ENCODE measurements around the gene SPON1. TPM values are rescaled to one million over a fixed set of nuclear protein-coding genes. Genes with fewer than 3 reads are reported as not detected.

The SPON1 gene
- total RNA-seq, 1 experiment from 2014 or later: 6.4 TPM

DNA sequence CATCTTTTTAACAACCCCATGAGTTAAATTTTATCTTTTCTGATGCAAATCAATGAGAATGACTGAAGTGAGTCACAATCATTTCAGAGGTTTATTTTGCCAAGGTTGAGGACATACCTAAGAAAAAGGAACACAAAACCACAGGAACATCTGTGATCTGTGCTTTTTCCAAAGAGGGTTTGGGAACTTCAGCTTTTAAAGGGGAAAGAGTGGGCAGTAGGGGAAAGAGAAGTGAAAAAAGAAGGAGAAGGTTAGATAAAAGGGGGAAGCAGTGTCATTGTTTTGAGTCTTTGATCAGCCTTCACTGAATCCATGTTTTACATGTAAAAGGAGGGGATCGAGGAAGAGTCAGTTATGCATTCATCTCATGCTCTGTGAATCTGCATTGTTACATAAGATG, 45.3 kb upstream of the SPON1 start:
- H3K9me3 Mint-ChIP-seq: peaks cover 12% of the 10 kb centered on the region
- CTCF ChIA-PET: no interaction called here
- ATAC-seq (no peak; the same call in 1 of the 2 replicates), DNase-seq (ENCODE audit: low spot score) (no peak)
- H3K36me3 Mint-ChIP-seq: no peaks in the 10 kb centered on the region
- H3K4me1 Mint-ChIP-seq: peaks cover 20% of the 10 kb centered on the region
- H3K4me3 Mint-ChIP-seq: no peak overlapping the region
- H3K27ac Mint-ChIP-seq: peak overlapping the region; percentile 72
- no peaks in the 10 kb centered on the region; the same call in 1 of the 2 replicates for H3K27me3 Mint-ChIP-seq (ENCODE audit: low read depth)
- POLR2A ChIA-PET: no interaction called here
- TF ChIP-seq GRHL2 (CRISPR knock-in tag; IDR thresholded peaks at IDR 0.05; ENCODE audit: insufficient replicate concordance, severe bottlenecking) (no peak), JAZF1 (CRISPR knock-in tag; IDR thresholded peaks at IDR 0.05) (no peak), ZBTB21 (CRISPR knock-in tag; IDR thresholded peaks at IDR 0.05; ENCODE audit: borderline replicate concordance) (no peak), MXD4 (CRISPR knock-in tag; IDR thresholded peaks at IDR 0.05; ENCODE audit: borderline replicate concordance) (no peak), ZNF138 (CRISPR knock-in tag; conservative IDR thresholded peaks at IDR 0.05) (no peak), ZNF232 (CRISPR knock-in tag; IDR thresholded peaks at IDR 0.05) (no peak), ZNF263 (CRISPR knock-in tag; IDR thresholded peaks at IDR 0.05; ENCODE audit: low read depth) (no peak), TCF7 (CRISPR knock-in tag; IDR thresholded peaks at IDR 0.05; ENCODE audit: low read depth) (no peak), PRRX2 (CRISPR knock-in tag; IDR thresholded peaks at IDR 0.05) (no peak)
- TF ChIP-seq, protein P1, sequence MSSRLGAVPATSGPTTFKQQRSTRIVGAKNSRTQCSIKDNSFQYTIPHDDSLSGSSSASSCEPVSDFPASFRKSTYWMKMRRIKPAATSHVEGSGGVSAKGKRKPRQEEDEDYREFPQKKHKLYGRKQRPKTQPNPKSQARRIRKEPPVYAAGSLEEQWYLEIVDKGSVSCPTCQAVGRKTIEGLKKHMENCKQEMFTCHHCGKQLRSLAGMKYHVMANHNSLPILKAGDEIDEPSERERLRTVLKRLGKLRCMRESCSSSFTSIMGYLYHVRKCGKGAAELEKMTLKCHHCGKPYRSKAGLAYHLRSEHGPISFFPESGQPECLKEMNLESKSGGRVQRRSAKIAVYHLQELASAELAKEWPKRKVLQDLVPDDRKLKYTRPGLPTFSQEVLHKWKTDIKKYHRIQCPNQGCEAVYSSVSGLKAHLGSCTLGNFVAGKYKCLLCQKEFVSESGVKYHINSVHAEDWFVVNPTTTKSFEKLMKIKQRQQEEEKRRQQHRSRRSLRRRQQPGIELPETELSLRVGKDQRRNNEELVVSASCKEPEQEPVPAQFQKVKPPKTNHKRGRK (CRISPR knock-in tag; IDR thresholded peaks at IDR 0.05; ENCODE audit: borderline replicate concordance): no peak
- TF ChIP-seq, protein P2, sequence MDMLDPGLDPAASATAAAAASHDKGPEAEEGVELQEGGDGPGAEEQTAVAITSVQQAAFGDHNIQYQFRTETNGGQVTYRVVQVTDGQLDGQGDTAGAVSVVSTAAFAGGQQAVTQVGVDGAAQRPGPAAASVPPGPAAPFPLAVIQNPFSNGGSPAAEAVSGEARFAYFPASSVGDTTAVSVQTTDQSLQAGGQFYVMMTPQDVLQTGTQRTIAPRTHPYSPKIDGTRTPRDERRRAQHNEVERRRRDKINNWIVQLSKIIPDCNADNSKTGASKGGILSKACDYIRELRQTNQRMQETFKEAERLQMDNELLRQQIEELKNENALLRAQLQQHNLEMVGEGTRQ (CRISPR knock-in tag; IDR thresholded peaks at IDR 0.05): no peak
- TF ChIP-seq, protein P3, sequence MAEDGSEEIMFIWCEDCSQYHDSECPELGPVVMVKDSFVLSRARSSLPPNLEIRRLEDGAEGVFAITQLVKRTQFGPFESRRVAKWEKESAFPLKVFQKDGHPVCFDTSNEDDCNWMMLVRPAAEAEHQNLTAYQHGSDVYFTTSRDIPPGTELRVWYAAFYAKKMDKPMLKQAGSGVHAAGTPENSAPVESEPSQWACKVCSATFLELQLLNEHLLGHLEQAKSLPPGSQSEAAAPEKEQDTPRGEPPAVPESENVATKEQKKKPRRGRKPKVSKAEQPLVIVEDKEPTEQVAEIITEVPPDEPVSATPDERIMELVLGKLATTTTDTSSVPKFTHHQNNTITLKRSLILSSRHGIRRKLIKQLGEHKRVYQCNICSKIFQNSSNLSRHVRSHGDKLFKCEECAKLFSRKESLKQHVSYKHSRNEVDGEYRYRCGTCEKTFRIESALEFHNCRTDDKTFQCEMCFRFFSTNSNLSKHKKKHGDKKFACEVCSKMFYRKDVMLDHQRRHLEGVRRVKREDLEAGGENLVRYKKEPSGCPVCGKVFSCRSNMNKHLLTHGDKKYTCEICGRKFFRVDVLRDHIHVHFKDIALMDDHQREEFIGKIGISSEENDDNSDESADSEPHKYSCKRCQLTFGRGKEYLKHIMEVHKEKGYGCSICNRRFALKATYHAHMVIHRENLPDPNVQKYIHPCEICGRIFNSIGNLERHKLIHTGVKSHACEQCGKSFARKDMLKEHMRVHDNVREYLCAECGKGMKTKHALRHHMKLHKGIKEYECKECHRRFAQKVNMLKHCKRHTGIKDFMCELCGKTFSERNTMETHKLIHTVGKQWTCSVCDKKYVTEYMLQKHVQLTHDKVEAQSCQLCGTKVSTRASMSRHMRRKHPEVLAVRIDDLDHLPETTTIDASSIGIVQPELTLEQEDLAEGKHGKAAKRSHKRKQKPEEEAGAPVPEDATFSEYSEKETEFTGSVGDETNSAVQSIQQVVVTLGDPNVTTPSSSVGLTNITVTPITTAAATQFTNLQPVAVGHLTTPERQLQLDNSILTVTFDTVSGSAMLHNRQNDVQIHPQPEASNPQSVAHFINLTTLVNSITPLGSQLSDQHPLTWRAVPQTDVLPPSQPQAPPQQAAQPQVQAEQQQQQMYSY (CRISPR knock-in tag; IDR thresholded peaks at IDR 0.05): no peak
- TF ChIP-seq, protein P4, sequence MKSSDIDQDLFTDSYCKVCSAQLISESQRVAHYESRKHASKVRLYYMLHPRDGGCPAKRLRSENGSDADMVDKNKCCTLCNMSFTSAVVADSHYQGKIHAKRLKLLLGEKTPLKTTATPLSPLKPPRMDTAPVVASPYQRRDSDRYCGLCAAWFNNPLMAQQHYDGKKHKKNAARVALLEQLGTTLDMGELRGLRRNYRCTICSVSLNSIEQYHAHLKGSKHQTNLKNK (CRISPR knock-in tag; IDR thresholded peaks at IDR 0.05): no peak
- TF ChIP-seq, protein P5, sequence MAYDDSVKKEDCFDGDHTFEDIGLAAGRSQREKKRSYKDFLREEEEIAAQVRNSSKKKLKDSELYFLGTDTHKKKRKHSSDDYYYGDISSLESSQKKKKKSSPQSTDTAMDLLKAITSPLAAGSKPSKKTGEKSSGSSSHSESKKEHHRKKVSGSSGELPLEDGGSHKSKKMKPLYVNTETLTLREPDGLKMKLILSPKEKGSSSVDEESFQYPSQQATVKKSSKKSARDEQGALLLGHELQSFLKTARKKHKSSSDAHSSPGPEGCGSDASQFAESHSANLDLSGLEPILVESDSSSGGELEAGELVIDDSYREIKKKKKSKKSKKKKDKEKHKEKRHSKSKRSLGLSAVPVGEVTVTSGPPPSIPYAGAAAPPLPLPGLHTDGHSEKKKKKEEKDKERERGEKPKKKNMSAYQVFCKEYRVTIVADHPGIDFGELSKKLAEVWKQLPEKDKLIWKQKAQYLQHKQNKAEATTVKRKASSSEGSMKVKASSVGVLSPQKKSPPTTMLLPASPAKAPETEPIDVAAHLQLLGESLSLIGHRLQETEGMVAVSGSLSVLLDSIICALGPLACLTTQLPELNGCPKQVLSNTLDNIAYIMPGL (CRISPR knock-in tag; IDR thresholded peaks at IDR 0.05): no peak
- TF ChIP-seq, protein P6, sequence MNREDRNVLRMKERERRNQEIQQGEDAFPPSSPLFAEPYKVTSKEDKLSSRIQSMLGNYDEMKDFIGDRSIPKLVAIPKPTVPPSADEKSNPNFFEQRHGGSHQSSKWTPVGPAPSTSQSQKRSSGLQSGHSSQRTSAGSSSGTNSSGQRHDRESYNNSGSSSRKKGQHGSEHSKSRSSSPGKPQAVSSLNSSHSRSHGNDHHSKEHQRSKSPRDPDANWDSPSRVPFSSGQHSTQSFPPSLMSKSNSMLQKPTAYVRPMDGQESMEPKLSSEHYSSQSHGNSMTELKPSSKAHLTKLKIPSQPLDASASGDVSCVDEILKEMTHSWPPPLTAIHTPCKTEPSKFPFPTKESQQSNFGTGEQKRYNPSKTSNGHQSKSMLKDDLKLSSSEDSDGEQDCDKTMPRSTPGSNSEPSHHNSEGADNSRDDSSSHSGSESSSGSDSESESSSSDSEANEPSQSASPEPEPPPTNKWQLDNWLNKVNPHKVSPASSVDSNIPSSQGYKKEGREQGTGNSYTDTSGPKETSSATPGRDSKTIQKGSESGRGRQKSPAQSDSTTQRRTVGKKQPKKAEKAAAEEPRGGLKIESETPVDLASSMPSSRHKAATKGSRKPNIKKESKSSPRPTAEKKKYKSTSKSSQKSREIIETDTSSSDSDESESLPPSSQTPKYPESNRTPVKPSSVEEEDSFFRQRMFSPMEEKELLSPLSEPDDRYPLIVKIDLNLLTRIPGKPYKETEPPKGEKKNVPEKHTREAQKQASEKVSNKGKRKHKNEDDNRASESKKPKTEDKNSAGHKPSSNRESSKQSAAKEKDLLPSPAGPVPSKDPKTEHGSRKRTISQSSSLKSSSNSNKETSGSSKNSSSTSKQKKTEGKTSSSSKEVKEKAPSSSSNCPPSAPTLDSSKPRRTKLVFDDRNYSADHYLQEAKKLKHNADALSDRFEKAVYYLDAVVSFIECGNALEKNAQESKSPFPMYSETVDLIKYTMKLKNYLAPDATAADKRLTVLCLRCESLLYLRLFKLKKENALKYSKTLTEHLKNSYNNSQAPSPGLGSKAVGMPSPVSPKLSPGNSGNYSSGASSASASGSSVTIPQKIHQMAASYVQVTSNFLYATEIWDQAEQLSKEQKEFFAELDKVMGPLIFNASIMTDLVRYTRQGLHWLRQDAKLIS (CRISPR knock-in tag; IDR thresholded peaks at IDR 0.05; ENCODE audit: borderline replicate concordance): no peak
- TF ChIP-seq, protein P7, sequence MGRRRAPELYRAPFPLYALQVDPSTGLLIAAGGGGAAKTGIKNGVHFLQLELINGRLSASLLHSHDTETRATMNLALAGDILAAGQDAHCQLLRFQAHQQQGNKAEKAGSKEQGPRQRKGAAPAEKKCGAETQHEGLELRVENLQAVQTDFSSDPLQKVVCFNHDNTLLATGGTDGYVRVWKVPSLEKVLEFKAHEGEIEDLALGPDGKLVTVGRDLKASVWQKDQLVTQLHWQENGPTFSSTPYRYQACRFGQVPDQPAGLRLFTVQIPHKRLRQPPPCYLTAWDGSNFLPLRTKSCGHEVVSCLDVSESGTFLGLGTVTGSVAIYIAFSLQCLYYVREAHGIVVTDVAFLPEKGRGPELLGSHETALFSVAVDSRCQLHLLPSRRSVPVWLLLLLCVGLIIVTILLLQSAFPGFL (CRISPR knock-in tag; IDR thresholded peaks at IDR 0.05; ENCODE audit: borderline replicate concordance): no peak
